ENCODE results near the gene TMEM132C.

DNA sequence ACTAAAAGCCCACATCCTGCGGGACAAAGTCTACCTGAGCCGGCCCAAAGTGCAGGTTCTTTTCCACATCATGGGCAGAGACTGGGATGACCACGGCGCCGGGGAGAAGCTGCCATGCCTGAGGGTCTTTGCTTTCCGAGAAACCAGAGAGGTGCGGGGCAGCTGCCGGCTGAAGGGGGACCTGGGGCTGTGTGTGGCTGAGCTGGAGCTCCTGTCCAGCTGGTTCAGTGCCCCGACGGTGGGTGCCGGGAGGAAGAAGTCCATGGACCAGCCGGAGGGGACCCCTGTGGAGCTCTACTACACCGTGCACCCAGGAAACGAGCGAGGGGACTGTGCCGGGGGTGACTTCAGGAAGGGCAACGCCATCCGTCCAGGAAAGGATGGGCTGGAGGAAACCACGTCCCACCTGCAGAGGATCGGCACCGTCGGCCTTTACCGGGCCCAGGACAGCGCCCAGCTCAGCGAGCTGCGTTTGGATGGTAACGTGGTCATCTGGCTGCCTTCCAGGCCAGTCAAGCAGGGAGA is 148.1 kb downstream of the TMEM132C start:
- TF ChIP-seq TAF1 (IDR thresholded peaks at IDR 0.05; ENCODE audit: low read depth, low read length), result no peak
- TF ChIP-seq POLR2A (IDR thresholded peaks at IDR 0.05; ENCODE audit: low read depth, low read length), result no peak
- TF ChIP-seq POLR2AphosphoS5 (IDR thresholded peaks at IDR 0.05; ENCODE audit: low read depth, low read length), result no peak
